ENCODE results near the gene YRDC.

Gene YRDC

DNA sequence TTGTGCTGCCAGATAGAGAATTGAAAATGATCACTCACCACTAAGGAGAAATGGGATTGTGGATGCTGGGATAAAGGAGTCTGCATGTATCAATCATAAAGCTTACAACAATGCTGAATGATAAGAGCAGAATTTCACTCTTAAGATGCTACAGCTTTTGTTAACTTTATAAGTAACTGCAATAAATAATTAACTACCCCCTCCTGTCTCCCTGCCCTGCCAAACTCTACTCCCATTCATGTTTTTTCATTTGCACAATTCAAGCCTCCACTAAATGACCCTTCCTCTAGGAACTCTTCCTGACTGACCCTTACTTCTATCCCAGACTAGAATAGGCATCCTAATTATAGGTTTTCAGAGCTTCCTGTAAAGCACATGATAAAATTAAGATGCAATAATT lies 36.5 kb upstream of the YRDC start:
- no peak overlapping the region for H3K4me3 ChIP-seq (ENCODE audit: low read depth, low read length)
- TF ChIP-seq, protein P1, sequence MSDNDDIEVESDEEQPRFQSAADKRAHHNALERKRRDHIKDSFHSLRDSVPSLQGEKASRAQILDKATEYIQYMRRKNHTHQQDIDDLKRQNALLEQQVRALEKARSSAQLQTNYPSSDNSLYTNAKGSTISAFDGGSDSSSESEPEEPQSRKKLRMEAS (IDR thresholded peaks at IDR 0.05; ENCODE audit: low read depth, low read length) = no peak
- TF ChIP-seq MYC (IDR thresholded peaks at IDR 0.05; ENCODE audit: low read depth, low read length) (no peak), POLR2A (IDR thresholded peaks at IDR 0.05; ENCODE audit: extremely low read depth, insufficient read length) (no peak)
- TF ChIP-seq, protein P2, sequence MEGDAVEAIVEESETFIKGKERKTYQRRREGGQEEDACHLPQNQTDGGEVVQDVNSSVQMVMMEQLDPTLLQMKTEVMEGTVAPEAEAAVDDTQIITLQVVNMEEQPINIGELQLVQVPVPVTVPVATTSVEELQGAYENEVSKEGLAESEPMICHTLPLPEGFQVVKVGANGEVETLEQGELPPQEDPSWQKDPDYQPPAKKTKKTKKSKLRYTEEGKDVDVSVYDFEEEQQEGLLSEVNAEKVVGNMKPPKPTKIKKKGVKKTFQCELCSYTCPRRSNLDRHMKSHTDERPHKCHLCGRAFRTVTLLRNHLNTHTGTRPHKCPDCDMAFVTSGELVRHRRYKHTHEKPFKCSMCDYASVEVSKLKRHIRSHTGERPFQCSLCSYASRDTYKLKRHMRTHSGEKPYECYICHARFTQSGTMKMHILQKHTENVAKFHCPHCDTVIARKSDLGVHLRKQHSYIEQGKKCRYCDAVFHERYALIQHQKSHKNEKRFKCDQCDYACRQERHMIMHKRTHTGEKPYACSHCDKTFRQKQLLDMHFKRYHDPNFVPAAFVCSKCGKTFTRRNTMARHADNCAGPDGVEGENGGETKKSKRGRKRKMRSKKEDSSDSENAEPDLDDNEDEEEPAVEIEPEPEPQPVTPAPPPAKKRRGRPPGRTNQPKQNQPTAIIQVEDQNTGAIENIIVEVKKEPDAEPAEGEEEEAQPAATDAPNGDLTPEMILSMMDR (IDR thresholded peaks at IDR 0.05; ENCODE audit: low read depth, low read length) = no peak
- DNase-seq (ENCODE audit: low read depth) = no peak

DNA sequence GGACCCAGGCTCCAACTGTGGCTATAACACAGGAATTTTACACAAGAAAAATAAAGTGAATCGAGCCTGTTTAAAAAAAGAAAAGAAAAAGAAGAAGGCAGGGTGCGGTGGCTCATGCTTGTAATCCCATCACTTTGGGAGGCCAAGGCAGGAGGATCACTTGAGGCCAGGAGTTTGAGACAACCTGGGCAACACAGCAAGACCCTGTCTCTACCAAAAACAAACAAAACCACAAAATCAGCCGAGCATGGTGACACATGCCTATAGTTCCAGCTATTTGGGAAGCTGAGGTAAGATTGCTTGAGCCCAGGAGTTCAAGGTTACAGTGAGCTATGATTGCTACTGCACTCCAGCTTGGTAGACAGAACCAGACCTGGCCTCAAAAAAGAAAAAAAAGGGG lies 33.6 kb upstream of the YRDC start:
- TF ChIP-seq POLR2A (IDR thresholded peaks at IDR 0.05; ENCODE audit: extremely low read depth, insufficient read length) = no peak
- no peak for TF ChIP-seq MYC (IDR thresholded peaks at IDR 0.05; ENCODE audit: low read depth, low read length)
- TF ChIP-seq, protein P2 (IDR thresholded peaks at IDR 0.05; ENCODE audit: low read depth, low read length) = no peak
- TF ChIP-seq, protein P1 (IDR thresholded peaks at IDR 0.05; ENCODE audit: low read depth, low read length) = no peak
- DNase-seq (ENCODE audit: low read depth) = no peak
- H3K4me3 ChIP-seq (ENCODE audit: low read depth, low read length) = no peak overlapping the region

DNA sequence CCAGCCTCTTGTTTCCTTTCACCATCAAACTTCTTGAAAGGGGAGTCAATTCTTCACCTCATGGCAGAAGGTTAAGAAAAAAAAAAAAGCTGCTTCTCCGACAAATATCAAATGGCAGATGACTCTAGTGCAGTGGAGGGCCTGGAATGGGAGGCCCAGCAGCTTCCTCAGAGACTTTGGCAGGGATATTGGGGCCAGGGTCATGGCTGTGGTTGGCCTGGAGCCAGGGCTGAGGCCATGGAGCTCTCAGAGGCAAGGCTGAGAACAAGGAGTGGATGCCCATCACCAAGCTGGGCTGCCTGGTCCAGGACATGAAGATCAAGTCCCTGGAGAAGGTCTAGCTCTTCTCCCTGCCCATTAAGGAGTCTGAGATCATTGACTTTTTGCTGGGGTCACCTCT lies 32.7 kb upstream of the YRDC start:
- H3K4me3 ChIP-seq (ENCODE audit: low read depth, low read length) = no peak overlapping the region
- TF ChIP-seq, protein P2 (IDR thresholded peaks at IDR 0.05; ENCODE audit: low read depth, low read length) = no peak
- TF ChIP-seq MYC (IDR thresholded peaks at IDR 0.05; ENCODE audit: low read depth, low read length) (no peak), POLR2A (IDR thresholded peaks at IDR 0.05; ENCODE audit: extremely low read depth, insufficient read length) (no peak)
- TF ChIP-seq, protein P1 (IDR thresholded peaks at IDR 0.05; ENCODE audit: low read depth, low read length) = no peak
- no peak for DNase-seq (ENCODE audit: low read depth)

DNA sequence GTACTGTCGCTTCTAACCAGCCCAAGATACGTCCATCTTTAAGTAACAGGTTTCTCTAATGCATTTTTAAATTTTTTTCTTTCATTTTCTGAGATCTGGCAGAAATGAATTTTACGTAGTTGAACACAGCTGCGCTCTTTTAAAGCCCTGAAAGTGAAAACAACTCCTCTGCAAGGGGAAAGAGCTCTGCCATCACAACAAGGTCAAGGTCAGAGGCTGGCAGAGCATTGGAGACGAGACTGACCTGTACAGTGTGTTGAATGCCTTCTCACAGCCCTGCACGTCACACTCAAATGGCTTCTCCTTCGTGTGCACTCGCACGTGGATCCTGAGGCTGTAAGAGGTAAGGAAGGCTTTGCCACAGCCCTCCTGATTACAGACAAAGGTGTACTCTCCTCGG lies 31.7 kb upstream of the YRDC start:
- H3K4me3 ChIP-seq (ENCODE audit: low read depth, low read length) = no peak overlapping the region
- TF ChIP-seq, protein P2 (IDR thresholded peaks at IDR 0.05; ENCODE audit: low read depth, low read length) = no peak
- TF ChIP-seq POLR2A (IDR thresholded peaks at IDR 0.05; ENCODE audit: extremely low read depth, insufficient read length) = no peak
- TF ChIP-seq, protein P1 (IDR thresholded peaks at IDR 0.05; ENCODE audit: low read depth, low read length) = no peak
- no peak for TF ChIP-seq MYC (IDR thresholded peaks at IDR 0.05; ENCODE audit: low read depth, low read length)
- no peak for DNase-seq (ENCODE audit: low read depth)

DNA sequence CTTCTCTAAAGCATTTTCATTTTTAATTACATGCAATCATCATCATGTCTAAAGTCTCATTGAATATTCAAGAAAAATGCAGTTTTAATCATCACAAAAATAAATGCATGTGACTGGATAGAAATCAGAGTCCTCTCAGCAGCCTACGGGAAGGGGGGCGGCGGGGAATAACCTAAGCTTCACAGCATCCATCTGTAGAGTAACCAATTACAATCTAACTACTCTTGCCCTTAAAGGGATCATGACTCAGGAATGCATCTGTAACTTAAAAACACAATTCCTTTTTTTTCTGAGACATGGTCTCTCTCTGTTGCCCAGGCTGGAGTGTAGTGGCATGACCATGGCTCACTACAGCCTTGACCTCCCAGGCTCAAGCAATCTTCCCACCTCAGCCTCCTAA lies 28.8 kb upstream of the YRDC start:
- DNase-seq (ENCODE audit: low read depth) = no peak
- H3K4me3 ChIP-seq (ENCODE audit: low read depth, low read length) = no peak overlapping the region
- TF ChIP-seq, protein P1 (IDR thresholded peaks at IDR 0.05; ENCODE audit: low read depth, low read length) = no peak
- TF ChIP-seq, protein P2 (IDR thresholded peaks at IDR 0.05; ENCODE audit: low read depth, low read length) = no peak
- TF ChIP-seq MYC (IDR thresholded peaks at IDR 0.05; ENCODE audit: low read depth, low read length) (no peak), POLR2A (IDR thresholded peaks at IDR 0.05; ENCODE audit: extremely low read depth, insufficient read length) (no peak)

DNA sequence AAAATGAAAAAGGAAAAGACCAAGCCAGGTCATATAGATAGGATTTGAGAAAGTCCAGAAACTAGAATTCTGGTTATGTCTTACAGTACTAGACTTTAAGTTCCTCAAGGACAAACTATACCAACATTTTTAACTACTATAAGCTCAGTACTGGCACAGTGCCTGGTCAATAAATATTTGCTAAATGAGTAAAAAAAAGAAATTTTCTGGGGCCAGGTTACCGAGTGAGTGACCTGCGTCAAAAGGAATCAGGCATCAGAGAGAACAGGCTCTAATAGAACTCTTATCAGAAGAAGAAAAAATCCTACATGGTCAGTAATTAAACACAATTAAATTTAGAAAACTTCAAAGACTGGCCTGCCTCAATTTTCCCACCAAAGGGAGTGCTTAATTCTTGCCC lies 23.8 kb upstream of the YRDC start:
- DNase-seq (ENCODE audit: low read depth) = no peak
- H3K4me3 ChIP-seq (ENCODE audit: low read depth, low read length) = no peak overlapping the region
- TF ChIP-seq MYC (IDR thresholded peaks at IDR 0.05; ENCODE audit: low read depth, low read length) (no peak), POLR2A (IDR thresholded peaks at IDR 0.05; ENCODE audit: extremely low read depth, insufficient read length) (no peak)
- TF ChIP-seq, protein P2 (IDR thresholded peaks at IDR 0.05; ENCODE audit: low read depth, low read length) = no peak
- TF ChIP-seq, protein P1 (IDR thresholded peaks at IDR 0.05; ENCODE audit: low read depth, low read length) = no peak
